GM23338 (cell line): ENCODE measurements around the gene HBA1. TPM values are rescaled to one million over a fixed set of nuclear protein-coding genes. Genes with fewer than 3 reads are reported as not detected.

ENCODE experiments used
- ATAC-seq: fragments of 200-7000 bp; cut with Tn5 transposase; 3 replicates; pipeline ENCODE4 v1.9.1; 2020
- DNase-seq: peaks from one replicate; pipeline ENCODE4 v3.0.0-alpha.2; 2015; ENCODE audit warnings: low spot score
- H2AFZ ChIP-seq: fragments of 200-600 bp; sonication (generic); 2 replicates; pipeline ENCODE4 v1.8.0; 2016; ENCODE audit warnings: antibody characterized with exemption, mild to moderate bottlenecking, moderate library complexity
- H3F3A ChIP-seq: fragments of 200-600 bp; sonication (generic); replicated peaks from 2 replicates; pipeline ENCODE4 v1.8.0; 2017; ENCODE audit warnings: antibody characterized with exemption, mixed run types, low read depth
- H3K27ac ChIP-seq: fragments of 200-600 bp; sonication (generic); 2 replicates; pipeline ENCODE4 v1.6.1; 2016; ENCODE audit warnings: low read depth
- H3K27me3 ChIP-seq: fragments of 200-600 bp; sonication (generic); 2 replicates; pipeline ENCODE4 v1.8.0; 2016; ENCODE audit warnings: mild to moderate bottlenecking, mixed run types, moderate library complexity; ENCODE audit not compliant: insufficient read depth
- H3K36me3 ChIP-seq: fragments of 200-600 bp; sonication (generic); 2 replicates; pipeline ENCODE4 v1.8.0; 2016; ENCODE audit warnings: mild to moderate bottlenecking; ENCODE audit not compliant: insufficient read depth
- H3K4me1 ChIP-seq: fragments of 200-600 bp; sonication (generic); 2 replicates; pipeline ENCODE4 v1.8.0; 2016; ENCODE audit warnings: mild to moderate bottlenecking, moderate library complexity; ENCODE audit not compliant: insufficient read depth
- H3K4me2 ChIP-seq: fragments of 200-600 bp; sonication (generic); 2 replicates; pipeline ENCODE4 v1.7.1; 2017; ENCODE audit warnings: mixed run types
- H3K4me3 ChIP-seq: fragments of 200-600 bp; sonication (generic); 2 replicates; pipeline ENCODE4 v1.6.1; 2016; ENCODE audit warnings: mixed run types
- H3K79me2 ChIP-seq: fragments of 200-600 bp; sonication (generic); replicated peaks from 2 replicates; pipeline ENCODE4 v1.8.0; 2017; ENCODE audit warnings: mild to moderate bottlenecking; ENCODE audit not compliant: insufficient read depth
- H3K9me2 ChIP-seq: fragments of 200-600 bp; sonication (generic); 2 replicates; pipeline ENCODE4 v1.8.0; 2017; ENCODE audit not compliant: insufficient read depth
- H4K20me1 ChIP-seq: fragments of 200-600 bp; sonication (generic); replicated peaks from 2 replicates; pipeline ENCODE4 v1.8.0; 2017; ENCODE audit warnings: mild to moderate bottlenecking; ENCODE audit not compliant: insufficient read depth
- H3K27ac Mint-ChIP-seq: 2 replicates; pipeline ENCODE4 v1.8.0; 2020; ENCODE audit warnings: inconsistent platforms, mild to moderate bottlenecking, moderate library complexity, mixed read lengths
- H3K27me3 Mint-ChIP-seq: 3 replicates; pipeline ENCODE4 v1.8.0; 2022; ENCODE audit warnings: low read depth, mild to moderate bottlenecking, moderate library complexity, mixed read lengths, inconsistent platforms; ENCODE audit not compliant: insufficient read depth, poor library complexity
- H3K36me3 Mint-ChIP-seq: 3 replicates; pipeline ENCODE4 v1.8.0; 2021; ENCODE audit warnings: low read depth, mild to moderate bottlenecking, inconsistent platforms, moderate library complexity, mixed read lengths
- H3K4me1 Mint-ChIP-seq: 3 replicates; pipeline ENCODE4 v1.8.0; 2020; ENCODE audit warnings: mild to moderate bottlenecking, inconsistent platforms, mixed read lengths
- H3K4me3 Mint-ChIP-seq: 3 replicates; pipeline ENCODE4 v1.8.0; 2021; ENCODE audit warnings: moderate library complexity, mild to moderate bottlenecking, inconsistent platforms, mixed read lengths
- H3K9me3 Mint-ChIP-seq: 3 replicates; pipeline ENCODE4 v1.8.0; 2020; ENCODE audit warnings: moderate library complexity, mild to moderate bottlenecking, inconsistent platforms, mixed read lengths
- CREB1 ChIP-seq: fragments of 250-450 bp; sonication (Bioruptor Pico); IDR thresholded peaks from 2 replicates; pipeline ENCODE4 v1.5.0; 2020; ENCODE audit warnings: low read depth, mild to moderate bottlenecking, moderate library complexity
- CTCF ChIP-seq, 2 experiments: fragments of 200-600 bp in 1 of 2; sonication (generic) in 1 of 2; conservative IDR thresholded peaks; 2 replicates each; pipeline versions ENCODE4 v1.5.1 to v1.6.1; 2016 to 2017; ENCODE audit warnings: antibody characterized with exemption in 2 of 2, low read depth in 2 of 2, mild to moderate bottlenecking in 2 of 2, moderate library complexity in 1 of 2
- ETS1 ChIP-seq: IDR thresholded peaks from 2 replicates; pipeline ENCODE4 v1.6.1; 2016; ENCODE audit warnings: antibody characterized with exemption
- EZH2 ChIP-seq: fragments of 200-600 bp; sonication (generic); IDR thresholded peaks from one replicate; pipeline ENCODE4 v1.8.0; 2017; ENCODE audit warnings: antibody characterized with exemption, mild to moderate bottlenecking, low read depth; ENCODE audit not compliant: unreplicated experiment
- EZH2phosphoT487 ChIP-seq: fragments of 200-600 bp; sonication (generic); IDR thresholded peaks from one replicate; pipeline ENCODE4 v1.8.1; 2018; ENCODE audit warnings: antibody characterized with exemption; ENCODE audit not compliant: unreplicated experiment
- JUNB ChIP-seq: IDR thresholded peaks from one replicate; pipeline ENCODE4 v1.6.1; 2016; ENCODE audit warnings: antibody characterized with exemption; ENCODE audit not compliant: unreplicated experiment
- NANOG ChIP-seq: IDR thresholded peaks from 2 replicates; pipeline ENCODE4 v1.6.1; 2016; ENCODE audit warnings: antibody characterized with exemption, borderline replicate concordance
- POLR2AphosphoS5 ChIP-seq: IDR thresholded peaks from 2 replicates; pipeline ENCODE4 v1.6.1; 2016; ENCODE audit warnings: antibody characterized with exemption, low read depth
- REST ChIP-seq: IDR thresholded peaks from one replicate; pipeline ENCODE4 v1.6.1; 2018; ENCODE audit warnings: antibody characterized with exemption; ENCODE audit not compliant: unreplicated experiment
- STAT1 ChIP-seq: IDR thresholded peaks from one replicate; pipeline ENCODE4 v1.6.1; 2016; ENCODE audit warnings: antibody characterized with exemption; ENCODE audit not compliant: unreplicated experiment
- ZNF114 ChIP-seq: fragments of 250-450 bp; sonication (Bioruptor Pico); IDR thresholded peaks from 2 replicates; pipeline ENCODE4 v1.5.0; 2020; ENCODE audit warnings: mild to moderate bottlenecking, moderate library complexity
- ZNF331 ChIP-seq: fragments of 250-450 bp; sonication (Bioruptor Pico); IDR thresholded peaks from 2 replicates; pipeline ENCODE4 v1.5.0; 2020; ENCODE audit warnings: low read depth, mild to moderate bottlenecking, moderate library complexity
- ZNF462 ChIP-seq: fragments of 250-450 bp; sonication (Bioruptor Pico); IDR thresholded peaks from 2 replicates; pipeline ENCODE4 v1.5.0; 2020; ENCODE audit warnings: mild to moderate bottlenecking, moderate library complexity
- polyA plus RNA-seq: library from polyadenylated mRNA; unstranded; fragments of >200 nt; fragmentation: Nextera tagmentation; extraction: Ambion mirVana; gene quantifications from 2 replicates; pipeline ENCODE4 v1.2.1, GENCODE V29; 2016
- total RNA-seq: library from RNA; depleted of rRNA; stranded (reverse); fragments of >200 nt; shearing (Covaris generic); gene quantifications from 2 replicates; pipeline ENCODE4 v1.2.3, GENCODE V29; 2014

HBA1 gene
- total and polyA plus RNA-seq, 2 experiments from 2014 or later = 6.7 TPM; not detected in 1

DNA sequence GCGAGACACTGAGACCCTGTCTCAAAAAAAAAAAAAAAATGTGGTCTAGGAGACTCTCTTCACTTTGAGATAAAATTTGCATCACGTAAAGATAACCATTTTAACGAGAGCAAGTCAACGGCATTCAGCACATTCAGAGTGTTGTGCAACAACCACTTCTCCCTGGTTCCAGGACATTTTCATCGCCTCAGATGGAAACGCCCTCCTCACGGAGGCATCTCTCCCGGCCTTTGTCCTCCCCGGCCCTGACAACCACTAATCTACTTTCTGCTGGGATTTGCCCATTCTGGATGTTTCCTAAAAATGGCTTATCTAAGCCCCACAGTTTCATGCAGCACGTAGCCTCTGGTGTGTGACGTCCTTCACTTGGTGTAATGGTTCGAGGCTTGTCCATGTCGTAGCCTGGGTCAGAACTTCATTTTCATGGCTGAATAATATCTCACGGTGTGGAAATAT lies 31.7 kb upstream of the HBA1 start:
- H3F3A ChIP-seq = no peaks in the 10 kb centered on the region
- no peak overlapping the region for H3K4me3 ChIP-seq
- H4K20me1 ChIP-seq = no peaks in the 10 kb centered on the region
- Mint-ChIP-seq H3K27ac (no peak overlapping the region), H3K4me3 (no peak overlapping the region; the same call in 2 of the 3 replicates), H3K9me3 (no peaks in the 10 kb centered on the region), H3K36me3 (no peaks in the 10 kb centered on the region; the same call in 2 of the 3 replicates), H3K27me3 (peaks cover 11% of the 10 kb centered on the region), H3K4me1 (no peaks in the 10 kb centered on the region)
- TF ChIP-seq REST (no peak), ZNF114 (no peak), JUNB (no peak), ZNF462 (CRISPR knock-in tag) (no peak), ETS1 (no peak), EZH2 (no peak), EZH2phosphoT487 (no peak), STAT1 (no peak), ZNF331 (CRISPR knock-in tag) (no peak), CREB1 (CRISPR knock-in tag) (no peak), NANOG (no peak), POLR2AphosphoS5 (no peak), CTCF (conservative IDR thresholded peaks at IDR 0.05; ENCODE audit: low read depth in 2 of 2) (no peak)
- DNase-seq (no peak), ATAC-seq (no peak)
- peaks cover 6% of the 10 kb centered on the region; the same call in 1 of the 2 replicates for H3K27me3 ChIP-seq
- no peaks in the 10 kb centered on the region for H3K9me2 ChIP-seq
- H3K79me2 ChIP-seq = no peaks in the 10 kb centered on the region
- no peak overlapping the region for H3K27ac ChIP-seq
- no peak overlapping the region for H3K4me2 ChIP-seq
- H3K36me3 ChIP-seq = no peaks in the 10 kb centered on the region
- H2AFZ ChIP-seq = no peak overlapping the region
- H3K4me1 ChIP-seq = no peaks in the 10 kb centered on the region
